Forelimb muscle (tissue), 1 donor: Measurements from ENCODE around the gene PLK2. TPM values are rescaled to one million over a fixed set of nuclear protein-coding genes. Genes with fewer than 3 reads are reported as not detected.

Experiments
- DNase-seq: peaks from one replicate; pipeline ENCODE4 v3.0.0-alpha.2; 2013; ENCODE audit warnings: low read depth
- polyA plus RNA-seq: library from polyadenylated mRNA; unstranded; fragments of 120-200 nt; gene quantifications from one replicate; pipeline ENCODE4 v1.2.1, GENCODE V29; 2013; ENCODE audit not compliant: insufficient read length

Gene PLK2
- polyA plus RNA-seq, 1 donor: 78.0 TPM

GRCh38 chr5:58450811-58451629, 8.9 kb downstream of the PLK2 start:
- no peak for DNase-seq

- no peak for DNase-seq
These were observed 9.9 kb downstream of the PLK2 start for GRCh38 chr5:58450018-58450417.

GRCh38 chr5:58447226-58447625, 12.7 kb downstream of the PLK2 start:
- no peak for DNase-seq

GRCh38 chr5:58446024-58446423, 13.9 kb downstream of the PLK2 start:
- DNase-seq: no peak

GRCh38 chr5:58444805-58445204, 15.1 kb downstream of the PLK2 start:
- DNase-seq: no peak

- DNase-seq: no peak
These were observed 18.9 kb downstream of the PLK2 start for GRCh38 chr5:58440901-58441460.

- no peak for DNase-seq
These were observed 20.7 kb downstream of the PLK2 start for GRCh38 chr5:58439094-58439644.

- no peak for DNase-seq
These were observed 22.2 kb downstream of the PLK2 start for GRCh38 chr5:58437661-58438060.

- no peak for DNase-seq
These were observed 28.1 kb downstream of the PLK2 start for GRCh38 chr5:58431832-58432231.

GRCh38 chr5:58412932-58413331, 47.0 kb downstream of the PLK2 start:
- no peak for DNase-seq

- no peak for DNase-seq
These were observed 47.8 kb downstream of the PLK2 start for GRCh38 chr5:58412081-58412480.

GRCh38 chr5:58411372-58411771, 48.5 kb downstream of the PLK2 start:
- no peak for DNase-seq

GRCh38 chr5:58410441-58410840, 49.4 kb downstream of the PLK2 start:
- peak; percentile 28 for DNase-seq

GRCh38 chr5:58407042-58407719, 52.7 kb downstream of the PLK2 start:
- DNase-seq: no peak

- no peak for DNase-seq
These were observed 53.5 kb downstream of the PLK2 start for GRCh38 chr5:58406394-58406793.

- DNase-seq: no peak
These were observed 54.7 kb downstream of the PLK2 start for GRCh38 chr5:58405175-58405574.

- no peak for DNase-seq
These were observed 55.2 kb downstream of the PLK2 start for GRCh38 chr5:58404734-58405133.

Other genes with a start within 250 kb of the PLK2 start
- 0.66 TPM for gene GAPT, start 31.3 kb upstream of the PLK2 start, polyA plus RNA-seq
- gene RAB3C, start 123.0 kb upstream of the PLK2 start, polyA plus RNA-seq: 0.34 TPM